HL-60/S4 treated with phorbol 12-myristate 13-acetate at 8.2 ng/mL for 4 days and 3 days (cell line): ENCODE results near the gene RAB38.

Experiments used
- in situ Hi-C: fragments of 300-500 bp; cut with MboI; formaldehyde crosslinking; loops from 2 replicates; pipeline ENCODE4 v1.15.0; 2022; ENCODE audit warnings: low sequenced_read_pairs

The RAB38 gene

DNA sequence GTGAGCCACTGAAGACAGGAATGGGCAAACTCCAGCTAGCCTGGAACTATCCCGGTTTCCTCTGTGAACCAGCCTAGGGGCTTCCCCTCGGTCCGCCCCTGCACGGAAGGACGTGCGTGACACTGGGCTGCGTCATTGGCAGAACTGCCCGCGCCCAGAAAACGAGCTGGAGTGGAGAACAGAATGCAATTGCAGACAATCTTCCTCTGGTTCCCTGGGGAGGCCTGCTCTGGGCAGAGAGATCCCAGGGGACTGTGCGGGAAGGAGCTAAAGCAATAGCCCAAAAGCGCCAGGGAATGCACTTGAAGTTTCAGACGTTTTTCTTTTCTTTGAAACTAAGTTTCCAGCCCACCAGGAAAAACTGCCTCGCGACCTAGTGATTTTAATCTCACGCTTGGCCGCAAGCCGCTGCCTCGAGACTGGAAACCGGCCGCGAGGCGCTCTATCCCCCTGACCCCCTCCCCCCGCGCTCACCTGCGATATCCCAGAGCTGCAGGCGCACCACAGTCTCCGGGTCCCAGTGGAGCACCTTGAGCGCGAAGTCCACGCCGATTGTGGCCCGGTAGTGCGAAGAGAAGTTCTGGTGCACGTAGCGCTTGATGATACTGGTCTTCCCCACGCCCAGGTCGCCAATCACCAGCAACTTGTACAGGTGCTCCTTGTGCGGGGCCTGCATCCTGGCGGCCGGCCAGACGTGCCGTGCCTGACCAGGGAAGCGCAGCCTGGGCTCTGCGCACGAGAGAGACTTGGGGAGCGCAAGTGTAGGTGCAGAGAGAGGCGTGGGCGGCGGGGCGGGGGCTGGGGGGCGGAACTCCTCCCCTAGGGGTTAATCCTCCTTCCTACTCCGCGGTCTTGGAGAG is at the start of gene RAB38:
RAB38 (minus strand) TSS at position 735 of the 860 bp plus-strand sequence; CDS start at position 676, 59 bp downstream.
- in situ Hi-C loops, result no loop called here

GRCh38 chr11:88213406-88213805 is 38.2 kb upstream of the RAB38 start:
- in situ Hi-C loops, result no loop called here

GRCh38 chr11:88212300-88212699 is 37.1 kb upstream of the RAB38 start:
- in situ Hi-C loops, result no loop called here

DNA sequence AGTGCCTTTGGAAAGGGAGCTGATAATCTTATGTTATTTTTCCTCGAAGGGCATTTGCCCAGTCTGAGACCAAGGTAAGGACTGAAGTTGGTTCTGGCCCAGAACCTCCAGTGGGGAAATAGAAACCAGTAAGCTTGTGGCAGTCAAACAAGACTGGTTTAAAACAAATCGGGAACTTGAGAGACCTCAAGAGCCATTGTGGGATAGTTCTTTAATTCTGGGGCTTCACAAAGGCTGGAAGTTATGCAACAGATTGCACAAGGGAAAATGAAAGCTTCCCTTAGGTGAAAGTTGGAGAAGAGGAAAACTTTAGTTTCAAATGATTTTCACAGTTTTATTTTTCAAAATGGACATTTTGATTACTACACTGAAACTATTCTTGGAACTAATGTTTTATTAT is 33.5 kb upstream of the RAB38 start:
- in situ Hi-C loops, result no loop called here

- in situ Hi-C loops, result no loop called here
These were observed 31.5 kb upstream of the RAB38 start for GRCh38 chr11:88206751-88207150.

- in situ Hi-C loops, result no loop called here
These were observed 29.1 kb upstream of the RAB38 start for GRCh38 chr11:88204353-88204752.

- in situ Hi-C loops, result no loop called here
These were observed 28.4 kb upstream of the RAB38 start for GRCh38 chr11:88203604-88204003.

GRCh38 chr11:88202498-88202897 is 27.3 kb upstream of the RAB38 start:
- in situ Hi-C loops, result no loop called here

GRCh38 chr11:88196393-88196792 is 21.1 kb upstream of the RAB38 start:
- in situ Hi-C loops, result no loop called here

GRCh38 chr11:88195908-88196307 is 20.7 kb upstream of the RAB38 start:
- in situ Hi-C loops, result no loop called here

DNA sequence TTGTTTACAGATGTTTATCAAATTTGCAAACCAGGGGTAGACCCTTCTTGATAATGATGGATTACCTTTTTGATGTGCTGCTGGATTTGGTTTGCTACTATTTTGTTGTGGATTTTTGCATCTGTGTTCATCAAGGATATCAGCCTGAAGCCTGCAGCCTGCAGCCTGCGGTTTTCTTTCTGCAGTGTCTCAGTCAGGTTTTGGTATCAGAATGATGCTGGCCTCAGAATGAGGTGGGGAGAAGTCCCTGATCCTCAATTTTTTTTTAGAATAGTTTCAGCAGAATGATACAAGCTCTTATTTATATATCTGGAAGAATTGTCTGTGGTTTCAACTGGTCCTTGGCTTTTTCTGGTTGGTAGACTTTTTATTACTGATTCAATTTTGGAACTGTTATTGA is 19.7 kb upstream of the RAB38 start:
- in situ Hi-C loops, result no loop called here

DNA sequence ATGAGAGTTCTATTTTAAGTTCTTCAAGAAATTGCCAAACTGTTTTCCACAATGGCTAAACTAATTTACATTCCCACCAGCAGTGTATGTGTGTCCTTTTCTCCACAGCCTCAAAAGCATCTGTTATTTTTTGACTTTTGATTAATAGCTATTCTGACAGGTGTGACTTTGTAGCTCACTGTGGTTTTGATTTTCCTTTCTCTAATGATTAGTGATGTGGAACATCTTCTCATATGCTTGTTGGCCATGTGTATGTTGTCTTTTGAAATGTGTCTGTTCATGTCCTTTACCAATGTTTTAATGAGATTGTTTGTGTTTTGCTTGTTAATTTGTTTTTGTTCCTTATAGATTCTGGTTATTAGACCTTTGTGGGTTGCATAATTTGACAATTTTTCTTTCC is 18.0 kb upstream of the RAB38 start:
- in situ Hi-C loops, result no loop called here

- in situ Hi-C loops, result no loop called here
These were observed 13.7 kb upstream of the RAB38 start for GRCh38 chr11:88188932-88189253.

DNA sequence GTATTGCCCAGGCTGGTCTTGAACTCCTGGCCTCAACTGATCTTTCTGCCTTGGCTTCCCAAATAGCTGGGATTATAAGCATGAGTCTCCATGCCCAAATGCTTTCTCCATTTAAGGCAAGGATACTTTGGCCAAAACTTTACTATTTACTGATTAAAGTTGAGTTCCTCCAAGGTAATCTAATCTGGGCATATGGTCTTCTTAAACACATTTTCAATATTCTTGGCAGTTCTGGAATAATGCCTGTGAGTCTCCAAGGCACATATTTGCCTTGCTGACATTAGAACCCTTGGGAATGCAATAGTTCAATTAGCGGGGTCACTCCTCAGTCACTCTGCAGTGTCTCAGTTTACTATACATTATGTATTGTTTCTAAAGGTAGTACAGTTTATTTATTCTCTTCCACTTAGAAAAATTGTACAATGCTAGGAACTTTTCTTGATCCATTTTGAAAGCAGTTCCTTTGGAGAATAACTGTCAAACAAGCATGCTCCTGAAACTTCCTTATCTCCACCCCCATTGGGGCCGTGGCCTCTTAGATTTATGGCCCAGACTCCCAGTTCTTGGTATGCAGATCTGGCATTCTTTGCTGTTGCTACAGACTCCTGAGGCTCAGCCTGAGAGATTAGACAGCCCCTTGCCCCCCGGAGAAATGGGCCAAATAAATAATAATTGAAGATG is 13.1 kb upstream of the RAB38 start:
- in situ Hi-C loops, result no loop called here

DNA sequence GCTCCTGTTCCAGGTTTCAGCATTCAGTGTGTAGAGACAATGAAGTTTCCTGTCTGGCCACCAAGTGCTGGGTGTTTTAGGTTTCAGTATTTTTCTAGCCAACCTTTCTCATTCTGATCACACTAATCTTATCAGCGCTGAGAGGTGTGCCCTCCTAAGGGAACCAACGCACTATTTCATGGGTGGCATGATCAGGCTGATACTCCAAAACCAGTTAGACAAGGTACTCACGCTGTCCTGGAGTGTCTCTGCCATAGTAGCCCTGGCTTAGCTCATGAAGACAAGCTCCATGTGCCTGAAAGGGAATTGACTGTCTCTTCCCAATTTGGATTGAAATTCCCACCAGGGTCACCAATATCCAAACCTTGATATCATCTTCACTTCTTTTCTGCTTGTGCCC is 8.0 kb upstream of the RAB38 start:
- in situ Hi-C loops, result no loop called here

- in situ Hi-C loops, result no loop called here
These were observed 6.5 kb upstream of the RAB38 start for GRCh38 chr11:88181776-88182175.

GRCh38 chr11:88179971-88180629 is 4.9 kb upstream of the RAB38 start:
- in situ Hi-C loops, result no loop called here

- in situ Hi-C loops, result no loop called here
These were observed 3.9 kb upstream of the RAB38 start for GRCh38 chr11:88179141-88179540.

- in situ Hi-C loops, result no loop called here
These were observed 2.9 kb upstream of the RAB38 start for GRCh38 chr11:88178191-88178590.

DNA sequence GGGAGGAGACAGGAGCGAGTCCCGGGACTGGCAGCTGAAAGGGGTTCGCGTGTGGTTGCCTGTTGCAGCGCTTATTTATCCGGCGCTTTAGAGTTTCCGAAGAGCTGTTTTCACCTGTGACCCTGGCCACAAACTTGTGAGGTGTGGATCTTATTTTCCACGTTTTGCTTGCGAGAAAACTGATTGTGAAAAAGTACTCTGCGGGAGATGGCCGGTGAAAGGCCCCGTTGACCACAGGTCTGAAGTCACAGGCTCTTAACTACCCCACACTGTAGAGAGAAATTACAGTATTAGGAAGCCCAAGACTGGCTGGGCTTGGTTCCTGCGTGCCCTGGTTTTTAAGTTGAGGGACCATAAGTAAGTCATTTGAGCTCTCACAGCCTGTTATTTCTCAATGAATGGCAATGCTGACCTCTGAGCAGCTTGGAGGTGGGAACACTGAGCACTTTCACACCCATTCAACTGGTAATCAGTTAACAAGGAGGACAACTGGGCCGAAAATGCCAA is 379 bp upstream of the RAB38 start:
- in situ Hi-C loops, result no loop called here

DNA sequence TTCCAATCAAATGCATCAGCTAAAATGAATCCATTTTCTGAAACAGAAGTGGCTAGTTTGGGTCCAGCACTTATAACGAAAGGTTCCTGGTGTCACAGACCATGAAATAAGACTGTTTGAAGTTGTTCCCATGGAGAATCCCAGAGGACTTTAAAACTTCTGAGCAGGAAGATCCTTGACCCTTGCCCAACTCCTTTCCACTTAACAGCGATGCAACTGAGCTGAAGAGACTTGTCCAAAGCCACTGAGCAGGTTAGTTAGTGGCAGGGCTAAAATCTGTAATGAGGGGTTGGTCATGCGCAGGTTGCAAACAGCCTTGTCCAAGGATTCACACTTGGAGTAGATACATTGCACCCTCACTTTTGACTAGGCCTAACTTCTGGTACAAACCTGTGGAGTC is 1.3 kb downstream of the RAB38 start:
- in situ Hi-C loops, result no loop called here

- in situ Hi-C loops, result no loop called here
These were observed 3.3 kb downstream of the RAB38 start for GRCh38 chr11:88171982-88172381.
